Sciatic nerve (tissue), 2 donors: ENCODE measurements around the gene AGAP1. TPM values are rescaled to one million over a fixed set of nuclear protein-coding genes. Genes with fewer than 3 reads are reported as not detected.

Experiments used
- ATAC-seq: fragments of 200-7000 bp; cut with Tn5 transposase; one replicate; pipeline ENCODE4 v1.9.1; 2020; ENCODE audit warnings: mild to moderate bottlenecking, moderate library complexity
- DNase-seq: peaks from one replicate; pipeline ENCODE4 v3.0.0-alpha.2; 2020; ENCODE audit warnings: low spot score
- intact Hi-C: fragments of 100-400 bp; cut with DNase I; formaldehyde crosslinking; loops from one replicate; pipeline ENCODE4 v1.14.2; 2022
- total RNA-seq: library from RNA; stranded (reverse); fragmentation: NEBNext Ultra II Directional; extraction: Animal tissue kit (Norgen Biotek cat#: 25700); gene quantifications from one replicate; pipeline ENCODE4 v1.2.1, GENCODE V29; 2021
- donor health status: DM: no; HTN: no; CAD: no.
- donor health status: DM: no; HTN: no; CAD: no.

Gene AGAP1
- total RNA-seq, 1 donor from 2014 or later: 62.9 TPM

DNA sequence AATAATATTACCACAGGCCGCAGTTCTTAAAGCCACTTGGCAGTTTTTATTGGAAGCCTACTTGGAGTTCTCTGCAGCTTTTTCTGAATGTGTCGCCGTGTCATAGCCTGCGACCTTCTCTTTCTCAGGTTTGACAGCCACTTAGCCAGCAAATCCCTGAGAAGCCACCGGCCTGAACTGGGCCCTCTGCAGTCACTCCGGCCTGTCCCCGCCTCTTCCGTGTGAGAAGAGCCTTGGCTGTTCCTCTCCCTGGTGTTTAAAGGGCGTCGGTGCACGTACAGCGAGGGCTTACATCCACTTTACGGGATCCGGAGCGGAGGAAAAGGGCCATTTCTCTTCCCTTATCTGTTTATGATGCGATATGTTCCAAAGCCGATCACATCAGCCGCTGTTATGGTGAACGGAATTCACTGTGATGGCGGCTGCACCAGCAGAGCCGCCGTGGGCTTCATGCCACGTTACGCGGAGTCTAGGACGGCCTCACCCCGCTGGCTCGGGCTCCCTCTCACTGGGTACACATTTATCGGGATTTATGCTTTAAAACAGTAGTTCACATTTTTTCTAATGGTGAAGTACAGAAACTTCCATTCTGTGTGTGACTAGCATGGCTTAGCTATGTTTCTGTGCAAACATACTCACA lies 607.6 kb downstream of the AGAP1 start:
- ATAC-seq: no peak
- DNase-seq: no peak
- intact Hi-C loops: no loop called here

DNA sequence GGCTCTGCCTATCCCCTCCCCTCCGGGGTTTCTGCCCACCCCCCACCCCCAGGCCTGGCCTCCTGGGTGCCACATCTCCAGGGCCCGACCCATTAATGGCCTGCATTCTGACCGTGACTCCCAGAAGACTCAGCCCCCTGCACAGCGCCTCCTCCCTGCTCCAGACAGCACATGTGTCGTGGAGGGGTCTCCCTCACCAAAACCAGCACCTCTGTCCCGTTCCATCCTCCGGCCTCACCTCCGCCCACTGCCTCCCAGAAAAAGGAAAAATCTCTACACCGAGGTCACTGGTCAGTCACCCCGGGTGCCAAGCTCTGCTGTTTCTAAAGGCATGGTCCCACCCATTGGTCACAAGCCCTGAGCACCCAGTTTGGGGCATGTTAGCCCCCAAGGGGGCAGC lies 609.1 kb downstream of the AGAP1 start:
- ATAC-seq (no peak), DNase-seq (no peak)
- intact Hi-C loops: no loop called here

DNA sequence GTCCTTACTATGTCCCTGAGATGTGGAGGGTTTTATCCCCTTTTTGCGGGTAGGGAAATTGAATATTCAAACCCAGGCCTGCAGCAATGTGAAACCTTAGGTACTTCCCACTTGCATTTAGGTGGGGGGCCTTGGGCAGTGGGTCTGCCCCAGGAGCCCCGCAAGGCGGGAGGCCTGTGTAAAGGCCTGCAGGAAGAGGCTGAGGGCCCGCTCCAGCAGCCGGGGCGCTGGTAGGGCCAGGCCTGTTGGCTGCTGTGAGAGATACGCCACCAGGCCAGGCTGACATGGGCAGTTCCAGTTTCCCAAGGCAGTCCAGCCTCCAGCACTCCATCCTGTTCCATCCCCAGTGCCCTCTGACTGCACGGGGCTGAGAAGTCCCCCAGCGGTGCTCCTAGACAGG lies 610.1 kb downstream of the AGAP1 start:
- intact Hi-C loops: no loop called here
- ATAC-seq (no peak), DNase-seq (no peak)

DNA sequence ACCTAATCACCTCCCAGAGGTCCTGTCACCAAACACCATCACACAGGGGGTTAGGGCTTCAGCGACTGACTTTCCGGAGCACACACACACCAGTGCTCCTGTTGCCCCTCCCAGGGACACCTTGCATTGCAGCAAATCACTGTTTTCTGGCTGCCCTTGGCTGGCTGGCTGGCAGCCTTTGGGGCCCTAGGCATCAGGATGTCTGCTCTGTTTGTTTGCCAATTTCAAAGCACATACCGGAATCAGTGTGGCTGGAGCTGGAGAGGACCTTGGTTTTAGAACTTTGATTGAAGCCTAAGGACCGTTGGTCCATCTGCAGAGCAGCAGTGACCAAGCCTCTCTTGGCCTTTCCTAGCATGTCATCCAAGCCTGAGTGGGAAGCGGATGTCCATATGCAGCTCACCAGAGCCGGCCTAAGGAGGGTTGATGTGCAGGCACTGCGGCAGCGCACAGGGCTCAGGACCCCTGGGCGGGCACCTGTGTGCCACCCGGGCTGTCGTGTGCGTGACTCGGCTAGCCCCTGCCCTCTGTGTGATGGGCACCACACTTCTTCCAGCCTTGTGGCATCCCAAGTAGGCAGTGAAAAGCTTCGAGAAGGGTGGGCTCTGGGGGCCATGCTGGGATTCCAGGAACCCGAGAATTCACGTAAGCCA lies 612.2 kb downstream of the AGAP1 start:
- no peak for DNase-seq
- intact Hi-C loops: no loop called here
- ATAC-seq: no peak

DNA sequence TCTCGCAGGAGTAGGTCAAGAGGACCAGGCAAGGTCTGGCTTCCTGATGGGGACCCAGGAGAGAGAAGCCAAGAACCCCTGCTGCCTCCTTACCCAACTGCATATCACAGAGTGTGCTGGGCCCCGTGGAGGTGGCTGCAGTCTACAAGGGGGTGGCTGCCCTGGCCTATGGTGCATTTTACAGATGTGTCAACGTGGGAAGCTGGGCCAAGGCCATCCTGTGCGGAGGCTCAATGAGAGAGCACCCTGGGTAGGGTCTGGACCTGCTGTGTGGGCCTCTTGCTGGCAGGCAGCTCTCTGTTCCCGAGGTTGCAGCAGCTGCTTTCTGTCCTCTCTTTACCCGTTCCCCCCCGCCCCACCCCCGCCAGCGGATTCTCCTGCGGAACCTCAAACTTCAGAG lies 612.9 kb downstream of the AGAP1 start:
- ATAC-seq (no peak), DNase-seq (no peak)
- intact Hi-C loops: no loop called here

DNA sequence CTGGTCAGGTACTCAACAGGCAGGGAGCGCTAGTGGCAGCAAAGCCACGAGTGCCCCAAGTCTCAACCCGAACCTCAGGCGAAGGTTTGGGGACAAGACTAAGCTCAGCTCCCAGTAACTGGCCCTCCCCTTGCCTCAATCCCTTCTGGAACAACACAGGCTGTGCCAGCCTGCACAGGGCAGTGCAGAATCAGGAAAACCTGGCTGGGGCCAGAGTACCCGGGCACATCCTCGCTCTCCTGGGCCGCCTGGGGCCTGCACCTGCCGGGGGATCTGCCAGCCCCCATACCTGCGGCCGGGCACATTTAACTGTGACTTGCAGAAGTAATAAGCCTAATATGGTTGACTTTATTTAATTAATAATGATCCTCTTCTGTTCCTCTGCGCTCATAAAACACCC lies 613.7 kb downstream of the AGAP1 start:
- DNase-seq (no peak), ATAC-seq (no peak)
- intact Hi-C loops: no loop called here

DNA sequence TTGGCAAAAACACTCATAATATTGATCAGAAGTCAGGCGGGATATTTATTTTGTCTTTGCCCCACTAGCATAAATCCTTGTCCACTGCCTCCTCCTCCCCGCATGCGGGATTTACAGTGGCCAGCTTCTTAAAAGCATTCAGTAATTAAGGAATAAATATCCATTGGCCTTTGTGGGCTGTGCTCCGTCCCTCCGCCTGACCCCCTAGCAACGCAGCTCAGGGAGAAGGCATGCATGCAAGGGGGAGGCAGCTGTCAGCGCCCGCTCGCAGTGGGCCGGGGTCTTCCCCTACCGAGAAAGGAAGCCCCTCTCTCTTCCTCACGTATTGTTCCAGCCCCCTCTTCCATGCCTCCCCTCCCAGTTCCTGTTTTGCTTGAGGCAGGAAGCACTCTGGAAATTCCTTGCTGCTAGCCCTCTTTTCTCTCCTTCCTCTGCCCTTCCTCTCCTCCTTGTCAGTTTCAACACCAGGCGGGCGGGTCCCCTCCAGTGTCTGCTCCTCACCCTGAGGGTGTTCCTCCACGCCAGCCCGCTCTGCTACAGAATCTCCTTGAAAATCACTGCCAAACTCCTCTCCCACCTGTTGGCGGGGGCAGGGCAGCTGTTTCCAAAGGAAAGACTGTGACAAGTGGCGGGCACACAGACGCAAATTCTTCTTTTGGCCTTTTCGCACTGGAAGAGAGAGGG lies 614.2 kb downstream of the AGAP1 start:
- DNase-seq (no peak), ATAC-seq (no peak)
- intact Hi-C loops: no loop called here

DNA sequence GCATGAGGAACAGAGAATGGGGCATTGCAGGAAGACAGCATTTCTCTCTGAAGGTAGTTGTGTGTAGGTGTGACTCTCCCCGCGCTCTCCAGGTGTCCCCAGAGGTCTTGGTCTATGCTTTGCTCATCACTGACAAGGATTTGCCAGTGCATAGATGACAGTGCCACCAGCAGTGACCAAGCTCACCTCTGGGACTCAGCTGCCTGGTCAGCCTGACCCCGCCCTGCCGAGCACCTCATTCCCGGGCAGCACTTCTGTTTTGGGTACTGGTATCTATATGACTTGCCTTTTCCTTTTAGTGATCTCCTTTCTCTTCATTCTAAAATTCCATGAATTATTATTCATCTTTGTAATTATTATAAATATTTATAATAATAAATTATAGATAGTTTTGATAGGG lies 615.2 kb downstream of the AGAP1 start:
- DNase-seq (no peak), ATAC-seq (no peak)
- intact Hi-C loops: no loop called here

DNA sequence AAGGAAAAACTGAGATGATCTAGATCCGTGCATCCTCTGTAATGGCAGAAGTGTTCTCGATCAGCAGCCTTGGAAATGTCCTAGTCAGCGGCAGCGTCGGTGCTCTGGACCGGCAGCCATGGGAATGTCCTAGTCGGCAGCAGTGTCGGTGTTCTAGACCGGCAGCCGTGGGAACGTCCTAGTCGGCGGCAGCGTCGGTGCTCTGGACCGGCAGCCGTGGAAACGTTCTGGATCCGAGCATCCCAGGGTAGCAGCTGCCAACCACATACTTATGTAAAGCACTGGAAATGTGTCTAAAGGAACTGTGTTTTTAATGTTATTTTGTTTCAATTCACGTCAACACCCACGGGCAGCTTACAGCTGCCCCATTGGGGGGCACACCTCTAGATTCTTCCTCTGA lies 615.6 kb downstream of the AGAP1 start:
- ATAC-seq (no peak), DNase-seq (no peak)
- intact Hi-C loops: no loop called here

DNA sequence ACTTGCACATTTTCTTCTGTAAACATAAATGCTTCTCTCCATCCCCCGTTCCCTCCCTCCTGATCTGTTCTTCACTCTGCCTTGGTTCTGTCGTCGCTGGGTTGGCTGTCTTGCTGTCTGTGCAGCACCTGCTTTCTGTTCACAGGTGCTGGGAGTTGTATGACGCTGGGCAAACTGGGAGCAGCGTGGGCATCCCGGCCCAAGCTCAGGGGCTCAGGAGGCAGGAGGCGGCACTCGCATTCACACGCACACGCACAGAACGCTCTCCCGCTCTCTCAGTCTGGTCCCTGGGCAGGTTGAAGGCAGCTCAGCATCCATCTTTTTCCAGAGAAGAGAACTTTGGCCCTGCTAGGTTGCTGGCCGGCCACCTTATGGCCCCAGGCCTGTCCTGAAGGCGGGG lies 618.6 kb downstream of the AGAP1 start:
- intact Hi-C loops: no loop called here
- ATAC-seq: no peak
- no peak for DNase-seq

DNA sequence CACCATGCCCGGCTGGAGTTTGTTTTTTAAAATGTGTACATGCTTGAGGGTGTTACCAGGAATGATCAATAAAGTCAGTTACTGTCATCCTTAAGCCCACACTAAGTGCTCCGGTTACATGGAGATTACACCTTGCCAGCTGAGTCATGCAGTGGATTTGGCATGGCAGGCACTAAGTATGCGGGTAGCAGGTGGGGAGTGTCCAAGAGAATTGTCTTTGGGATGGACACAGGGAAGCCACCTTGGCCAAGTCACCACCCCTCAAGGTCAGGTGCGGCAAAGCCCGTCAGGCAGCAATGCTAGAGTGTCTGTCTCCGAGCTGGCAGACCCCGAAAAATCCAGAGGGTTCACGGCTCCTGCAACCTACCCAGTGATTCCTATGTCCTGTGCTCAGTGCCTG lies 619.6 kb downstream of the AGAP1 start:
- intact Hi-C loops: no loop called here
- no peak for DNase-seq
- ATAC-seq: no peak

DNA sequence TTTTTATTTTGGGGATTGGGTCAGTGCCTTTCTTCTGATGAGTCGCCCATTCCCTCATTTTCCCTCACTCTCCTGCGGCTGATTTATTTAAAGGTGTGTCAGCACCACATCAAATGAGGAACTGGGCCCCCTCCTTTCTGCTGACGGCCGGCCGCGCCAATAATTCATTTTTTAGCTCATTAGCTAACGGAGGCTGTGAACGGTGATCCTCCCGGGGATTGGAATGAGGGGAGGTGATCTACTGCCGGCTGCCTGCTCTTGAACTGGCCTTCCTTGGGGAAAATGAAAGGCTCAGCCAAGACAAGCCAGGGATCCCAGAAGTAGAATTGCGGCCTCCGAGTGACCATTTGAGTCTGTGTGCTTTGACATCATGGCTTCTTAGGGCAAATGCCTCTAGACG lies 620.1 kb downstream of the AGAP1 start:
- ATAC-seq (no peak), DNase-seq (no peak)
- intact Hi-C loops: no loop called here

DNA sequence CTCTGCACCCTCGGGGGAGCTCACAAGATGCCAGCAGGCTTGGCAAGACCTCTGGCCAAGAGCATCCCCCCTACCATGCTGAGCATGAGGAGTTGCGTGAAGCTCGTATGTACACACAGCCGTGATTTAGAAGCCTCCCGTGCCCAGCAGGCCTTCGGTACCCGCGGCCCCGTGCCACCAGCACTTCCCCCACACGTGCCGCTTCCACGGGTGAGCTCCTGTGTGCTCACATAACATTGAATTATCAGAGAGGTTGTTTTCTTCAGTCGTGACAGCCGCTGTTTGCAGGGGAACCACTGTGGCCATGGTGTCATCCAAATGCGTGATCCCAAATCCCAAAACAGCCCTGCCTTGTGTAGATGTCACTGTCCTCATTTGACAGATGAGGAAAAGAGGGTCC lies 621.1 kb downstream of the AGAP1 start:
- intact Hi-C loops: no loop called here
- ATAC-seq (no peak), DNase-seq (no peak)

DNA sequence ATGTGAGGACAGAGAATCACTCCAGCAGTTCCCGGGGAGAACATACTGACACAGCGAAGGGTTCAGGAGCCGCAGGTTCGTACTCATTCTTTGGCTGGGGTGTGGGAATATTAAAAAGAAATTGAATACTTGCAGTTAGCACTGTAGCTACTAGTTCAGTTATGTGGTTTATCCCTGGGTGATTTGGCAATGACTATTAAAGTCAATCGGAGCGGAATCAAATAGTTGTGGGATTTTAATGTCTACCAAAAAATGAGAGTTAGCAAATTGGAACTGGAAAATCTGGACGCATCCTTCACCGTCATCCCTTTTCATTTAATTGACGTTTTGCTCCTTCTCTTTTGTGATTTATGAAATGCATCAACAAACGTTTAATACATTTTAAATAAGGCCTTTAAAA lies 623.6 kb downstream of the AGAP1 start:
- intact Hi-C loops: no loop called here
- DNase-seq (no peak), ATAC-seq (no peak)

DNA sequence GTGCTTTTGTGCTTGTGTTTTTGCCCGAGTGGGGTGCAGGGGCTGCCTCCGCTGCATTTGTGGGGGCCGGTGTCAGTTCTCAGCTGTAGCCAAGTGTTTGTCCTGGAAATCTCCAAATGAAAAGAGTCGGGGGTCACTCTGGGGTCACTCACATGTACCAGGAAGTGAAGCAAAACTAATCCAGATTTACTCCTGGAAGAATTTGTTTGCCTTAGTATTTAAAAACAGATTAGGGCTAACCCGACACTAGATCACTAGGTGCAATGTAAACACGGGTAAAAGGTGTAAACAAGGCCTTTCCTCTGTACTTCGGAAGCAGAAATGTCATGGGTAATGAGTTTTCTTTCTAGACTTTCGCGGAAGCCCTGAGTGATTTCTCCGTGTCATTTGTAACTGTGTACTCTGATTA lies 624.0 kb downstream of the AGAP1 start:
- intact Hi-C loops: no loop called here
- DNase-seq (no peak), ATAC-seq (no peak)

DNA sequence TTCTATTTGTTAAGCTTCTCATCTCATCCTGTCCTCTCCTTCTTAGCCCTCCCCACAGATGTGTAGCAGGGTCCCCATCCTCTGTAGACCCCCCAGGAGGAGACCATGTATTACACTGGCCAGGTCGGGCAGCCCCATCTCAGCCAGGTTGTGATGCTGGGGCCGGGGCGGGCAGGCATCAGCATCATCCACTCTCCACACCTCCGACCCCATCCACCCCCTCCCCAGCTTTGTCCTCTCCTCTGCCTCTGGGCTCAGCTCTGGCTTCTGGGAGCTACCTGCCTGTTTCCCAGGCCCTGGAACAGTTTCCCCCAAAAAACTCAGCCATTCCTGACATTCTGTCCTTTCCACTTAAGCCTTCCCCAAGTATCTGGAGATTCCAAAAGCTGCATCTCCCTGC lies 625.2 kb downstream of the AGAP1 start:
- DNase-seq (no peak), ATAC-seq (no peak)
- intact Hi-C loops: no loop called here

DNA sequence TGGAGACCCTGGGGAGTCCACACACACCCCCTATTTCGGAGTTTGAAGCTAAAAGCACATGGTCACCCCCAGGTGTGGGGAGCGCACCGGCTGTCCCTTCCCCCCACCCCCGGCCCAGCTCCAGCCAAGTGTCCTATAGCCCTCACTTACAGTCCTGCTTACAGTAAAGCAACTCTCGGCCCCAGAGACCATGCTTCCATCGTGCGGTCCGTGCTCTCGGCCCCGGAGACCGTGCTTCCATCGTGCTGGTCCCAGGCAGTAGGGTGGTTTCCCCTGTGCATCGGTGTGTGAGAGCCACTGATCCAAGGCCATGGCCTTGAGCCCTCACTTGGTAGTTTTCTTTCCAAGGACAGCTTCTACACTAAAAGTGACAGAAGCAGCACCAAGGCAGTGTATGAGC lies 625.6 kb downstream of the AGAP1 start:
- DNase-seq: no peak
- ATAC-seq: no peak
- intact Hi-C loops: no loop called here

DNA sequence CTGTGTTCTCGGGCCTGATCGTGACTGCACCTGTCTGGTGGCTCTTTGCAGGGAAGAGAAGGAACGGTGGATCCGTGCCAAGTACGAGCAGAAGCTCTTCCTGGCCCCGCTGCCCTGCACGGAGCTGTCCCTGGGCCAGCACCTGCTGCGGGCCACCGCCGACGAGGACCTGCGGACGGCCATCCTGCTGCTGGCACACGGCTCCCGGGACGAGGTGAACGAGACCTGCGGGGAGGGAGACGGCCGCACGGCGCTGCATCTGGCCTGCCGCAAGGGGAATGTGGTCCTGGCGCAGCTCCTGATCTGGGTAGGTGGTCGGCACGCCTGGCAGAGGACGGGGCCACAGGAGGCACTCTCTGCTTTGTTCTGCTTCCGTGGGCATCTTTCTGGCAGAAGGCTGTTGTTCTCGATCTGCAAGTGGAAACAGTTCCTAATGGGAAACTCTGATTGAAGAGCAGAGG lies 626.3 kb downstream of the AGAP1 start:
- intact Hi-C loops: no loop called here
- DNase-seq: no peak
- no peak for ATAC-seq

DNA sequence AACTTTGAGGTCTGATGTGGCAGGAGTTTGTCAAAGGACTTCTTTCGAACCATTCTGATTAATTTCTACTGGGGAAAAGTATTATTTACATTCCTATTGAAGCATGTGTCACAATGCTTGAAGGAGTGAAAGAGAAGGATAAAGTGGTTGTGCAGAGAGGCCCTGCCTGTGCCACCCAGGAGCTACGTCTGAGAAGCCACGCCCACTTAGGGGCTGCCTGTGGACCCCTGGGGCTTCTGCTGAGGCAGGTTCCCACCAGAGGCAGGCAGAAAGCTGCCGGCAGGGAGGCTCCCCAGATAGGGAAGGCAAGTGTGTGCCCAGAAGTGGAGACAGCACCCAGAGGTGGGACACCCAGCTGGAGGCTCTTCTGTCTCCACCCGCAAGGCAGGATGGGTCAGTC lies 627.0 kb downstream of the AGAP1 start:
- intact Hi-C loops: no loop called here
- no peak for DNase-seq
- ATAC-seq: no peak

DNA sequence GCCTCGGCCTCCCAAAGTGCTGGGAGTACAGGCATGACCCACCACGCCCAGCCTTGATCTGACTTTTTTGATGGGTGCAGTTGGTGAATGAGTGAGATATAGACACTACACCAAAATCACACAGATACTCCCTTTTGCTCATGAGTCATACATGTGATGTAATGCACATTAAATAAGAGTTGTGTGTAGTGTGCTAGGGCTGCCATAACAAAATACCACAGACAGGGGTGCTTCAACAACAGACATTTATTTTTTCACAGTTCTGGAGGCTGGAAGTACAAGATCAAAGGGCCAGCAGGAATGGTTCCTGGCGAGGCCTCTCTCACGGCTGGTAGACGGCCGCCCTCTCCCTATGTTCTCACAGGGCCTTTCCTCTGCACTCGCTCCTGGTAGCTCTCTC lies 627.7 kb downstream of the AGAP1 start:
- DNase-seq: no peak
- intact Hi-C loops: no loop called here

DNA sequence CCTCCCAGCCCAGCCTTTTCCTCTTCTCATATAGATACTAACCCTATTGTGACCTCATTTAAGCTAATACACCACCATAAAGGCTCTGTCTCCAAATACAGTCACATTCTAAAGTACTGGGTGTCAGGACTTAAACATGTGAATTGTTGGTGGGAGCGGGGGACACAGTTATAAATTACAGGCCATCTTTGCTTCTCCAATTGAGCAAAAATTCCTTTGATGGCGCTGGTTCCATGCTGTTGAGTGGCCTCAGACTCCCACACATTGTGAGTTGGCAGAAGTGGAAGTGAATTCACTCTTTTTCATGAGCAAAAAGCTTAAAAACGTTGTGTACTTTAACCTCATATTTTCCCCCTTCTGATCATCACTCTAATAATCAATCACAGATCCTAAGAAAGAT lies 628.4 kb downstream of the AGAP1 start:
- intact Hi-C loops: no loop called here
- ATAC-seq (no peak), DNase-seq (no peak)

More for the DNA sequence above, 627.7 kb downstream of the AGAP1 start:
- ATAC-seq: no peak
